GM23248 (cell line): Measurements from ENCODE around the gene SGCE.

ENCODE experiments used
- EZH2 ChIP-seq: fragments of 200-600 bp; sonication (generic); IDR thresholded peaks from 2 replicates; pipeline ENCODE4 v1.6.1; 2018; ENCODE audit warnings: antibody characterized with exemption, mild to moderate bottlenecking; ENCODE audit not compliant: insufficient read depth, poor library complexity, severe bottlenecking
- EZH2phosphoT487 ChIP-seq: fragments of 200-600 bp; sonication (generic); IDR thresholded peaks from 2 replicates; pipeline ENCODE4 v1.6.1; 2018; ENCODE audit warnings: antibody characterized with exemption, moderate library complexity, mild to moderate bottlenecking, low read depth; ENCODE audit not compliant: insufficient read depth

- TF ChIP-seq EZH2phosphoT487 (no peak), EZH2 (no peak)
These were observed 31.9 kb upstream of the SGCE start for GRCh38 chr7:94687810-94688209.
